ENCODE results near the gene CXCL11.

DNA sequence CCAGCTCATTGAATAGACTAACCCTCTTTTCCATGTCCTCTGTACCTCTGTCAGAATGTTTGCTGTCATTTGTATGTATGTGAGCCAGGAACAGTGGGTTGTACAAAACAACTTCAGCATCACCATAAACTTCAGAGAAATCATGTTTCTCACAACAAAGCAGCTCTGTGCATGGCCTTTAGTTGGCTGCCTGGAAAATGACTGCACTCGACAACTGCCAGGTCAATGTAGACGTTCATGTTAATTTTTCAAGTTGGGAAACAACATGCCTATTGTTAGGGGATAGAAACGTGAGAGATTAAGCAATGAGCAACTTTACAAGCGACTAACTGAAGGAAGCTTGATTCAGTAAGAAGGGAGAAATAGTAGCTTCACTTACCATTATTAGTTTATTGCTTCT lies 17.9 kb upstream of the CXCL11 start:
- TF ChIP-seq CTCF (IDR thresholded peaks at IDR 0.05; ENCODE audit: low read depth, low read length, poor library complexity, severe bottlenecking) (no peak), EZH2phosphoT487 (IDR thresholded peaks at IDR 0.05; ENCODE audit: borderline replicate concordance, low read length) (no peak)
